ENCODE measurements around the gene ATP6V1B1.

GRCh38 chr2:70959851-70960832, 24.4 kb downstream of the ATP6V1B1 start:
- TF ChIP-seq CREM (IDR thresholded peaks at IDR 0.05): no peak
- TF ChIP-seq CREM (CRISPR knock-in tag; IDR thresholded peaks at IDR 0.05): no peak
- no peak for TF ChIP-seq REST (IDR thresholded peaks at IDR 0.05; ENCODE audit: borderline replicate concordance in 1 of 2, low read depth in 1 of 2, low read length in 2 of 2)
- TF ChIP-seq ZNF205 (CRISPR knock-in tag; IDR thresholded peaks at IDR 0.05): no peak
- no peak for TF ChIP-seq STAT6 (CRISPR knock-in tag; IDR thresholded peaks at IDR 0.05; ENCODE audit: borderline replicate concordance)
- no peak for TF ChIP-seq IRF2 (CRISPR knock-in tag; IDR thresholded peaks at IDR 0.05)
- no peak for TF ChIP-seq USF2 (IDR thresholded peaks at IDR 0.05; ENCODE audit: low read depth, low read length)
- no peak for TF ChIP-seq USF2 (CRISPR knock-in tag; IDR thresholded peaks at IDR 0.05; ENCODE audit: borderline replicate concordance)
- no peak for TF ChIP-seq CTCF (CRISPR knock-in tag; IDR thresholded peaks at IDR 0.05)

Measured in HepG2 (cell line).